ENCODE data around the gene TUT7.

The TUT7 gene

GRCh38 chr9:86257391-86257790 is 96.8 kb downstream of the TUT7 start:
- no peak for DNase-seq (ENCODE audit: low spot score)

- no peak for DNase-seq (ENCODE audit: low spot score)
Measured at GRCh38 chr9:86256653-86257052, 97.6 kb downstream of the TUT7 start.

- no peak for DNase-seq (ENCODE audit: low spot score)
Measured at GRCh38 chr9:86253577-86253976, 100.6 kb downstream of the TUT7 start.

- no peak for DNase-seq (ENCODE audit: low spot score)
Measured at GRCh38 chr9:86252870-86253269, 101.3 kb downstream of the TUT7 start.

GRCh38 chr9:86250123-86250522 is 104.1 kb downstream of the TUT7 start:
- no peak for DNase-seq (ENCODE audit: low spot score)

- no peak for DNase-seq (ENCODE audit: low spot score)
Measured at GRCh38 chr9:86248746-86249145, 105.5 kb downstream of the TUT7 start.

GRCh38 chr9:86246752-86247161 is 107.5 kb downstream of the TUT7 start:
- DNase-seq (ENCODE audit: low spot score), result no peak

GRCh38 chr9:86242071-86242470 is 112.1 kb downstream of the TUT7 start:
- DNase-seq (ENCODE audit: low spot score), result no peak

GRCh38 chr9:86241216-86241615 is 113.0 kb downstream of the TUT7 start:
- DNase-seq (ENCODE audit: low spot score), result no peak

GRCh38 chr9:86238861-86239770 is 115.1 kb downstream of the TUT7 start:
- no peak for DNase-seq (ENCODE audit: low spot score)

All from CD4-positive, alpha-beta T cell treated with Interleukin-6 at 100 ng/mL for 8 hours (primary cell).